BJ (cell line): Measurements from ENCODE around the gene PIK3R1. TPM values are rescaled to one million over a fixed set of nuclear protein-coding genes. Genes with fewer than 3 reads are reported as not detected.
"Not testable (repeated sequence)": the region's sequence is repeated elsewhere in the genome, so short reads cannot be mapped to it uniquely, and the experiment has no call there.

ENCODE experiments used
- CTCF ChIA-PET: fragments of 350-600 bp; formaldehyde crosslinking; extraction: SDS; loops from one replicate; lab custom pipeline; 2021; ENCODE audit warnings: antibody characterized with exemption, inconsistent platforms; lab: Yijun Ruan, JAX
- POLR2A ChIA-PET: fragments of 300-600 bp; sonication (Branson Sonifier 250); formaldehyde crosslinking; extraction: SDS; loops from one replicate; lab custom pipeline; 2021; ENCODE audit warnings: antibody characterized with exemption; lab: Charles Lee
- DNase-seq: peaks from one replicate; pipeline ENCODE4 v3.0.0-alpha.2; 2011; ENCODE audit warnings: low read depth
- H3K27me3 ChIP-seq: 2 replicates; pipeline ENCODE4 v1.6.0; 2011; ENCODE audit warnings: low read length; ENCODE audit not compliant: control insufficient read depth, insufficient read depth
- H3K36me3 ChIP-seq: 2 replicates; pipeline ENCODE4 v1.5.1; 2011; ENCODE audit warnings: low read length; ENCODE audit not compliant: control insufficient read depth, insufficient read depth
- H3K4me3 ChIP-seq: 2 replicates; pipeline ENCODE4 v1.5.1; 2011; ENCODE audit warnings: low read depth, mild to moderate bottlenecking, control low read depth, low read length
- CTCF ChIP-seq: IDR thresholded peaks from 2 replicates; pipeline ENCODE4 v1.5.1; 2011; ENCODE audit warnings: low read depth, mild to moderate bottlenecking, control low read depth, inconsistent platforms, low read length, moderate library complexity; ENCODE audit not compliant: insufficient read depth
- polyA plus RNA-seq: library from polyadenylated mRNA; depleted of rRNA; stranded (reverse); fragments of >200 nt; gene quantifications from 2 replicates; pipeline ENCODE4 v1.2.3, GENCODE V29; 2011

The PIK3R1 gene
- polyA plus RNA-seq, 1 experiment, result 11.8 TPM

GRCh38 chr5:68229416-68229815 is 13.9 kb downstream of the PIK3R1 start:
- POLR2A ChIA-PET, result no interaction called here
- peaks cover 7% of the 10 kb centered on the region for H3K36me3 ChIP-seq
- H3K4me3 ChIP-seq, result no peak overlapping the region
- no peak for DNase-seq
- CTCF ChIA-PET, result interaction anchor here (0.7 to 1.4 kb wide), 2 partner anchors 17 to 965 kb away, joined by 3 read pairs; no protein-coding TSS in a partner anchor
- no peak for TF ChIP-seq CTCF
- H3K27me3 ChIP-seq, result no peaks in the 10 kb centered on the region

GRCh38 chr5:68230285-68230684 is 14.7 kb downstream of the PIK3R1 start:
- no peak overlapping the region for H3K4me3 ChIP-seq
- H3K36me3 ChIP-seq, result peaks cover 7% of the 10 kb centered on the region
- ChIA-PET CTCF (interaction anchor here (0.6 to 1.4 kb wide), 2 partner anchors 22 to 966 kb away, joined by 3 read pairs; no protein-coding TSS in a partner anchor), POLR2A (no interaction called here)
- TF ChIP-seq CTCF, result no peak
- H3K27me3 ChIP-seq, result no peaks in the 10 kb centered on the region
- DNase-seq, result no peak

GRCh38 chr5:68231414-68232076 is 16.0 kb downstream of the PIK3R1 start:
- CTCF ChIA-PET, result interaction anchor here (1.1 kb wide), 2 partner anchors 12 to 985 kb away, joined by 3 read pairs; no protein-coding TSS in a partner anchor
- POLR2A ChIA-PET, result no interaction called here
- no peak for TF ChIP-seq CTCF
- no peak for DNase-seq
- H3K4me3 ChIP-seq, result no peak overlapping the region
- peaks cover 5% of the 10 kb centered on the region for H3K36me3 ChIP-seq
- H3K27me3 ChIP-seq, result no peaks in the 10 kb centered on the region

GRCh38 chr5:68232277-68232676 is 16.7 kb downstream of the PIK3R1 start:
- Histone ChIP-seq H3K27me3 (no peaks in the 10 kb centered on the region), H3K36me3 (peaks cover 3% of the 10 kb centered on the region), H3K4me3 (no peak overlapping the region)
- CTCF ChIA-PET, result interaction anchor here (1.1 kb wide), 1 partner anchor 12 kb away, joined by 3 read pairs; no protein-coding TSS in a partner anchor
- DNase-seq, result no peak
- POLR2A ChIA-PET, result no interaction called here
- TF ChIP-seq CTCF, result no peak

GRCh38 chr5:68233075-68233474 is 17.5 kb downstream of the PIK3R1 start:
- Histone ChIP-seq H3K4me3 (no peak overlapping the region), H3K36me3 (no peaks in the 10 kb centered on the region), H3K27me3 (no peaks in the 10 kb centered on the region)
- POLR2A ChIA-PET, result no interaction called here
- no peak for TF ChIP-seq CTCF
- no peak for DNase-seq
- CTCF ChIA-PET, result no interaction called here

- H3K4me3 ChIP-seq, H3K36me3 ChIP-seq, H3K27me3 ChIP-seq, DNase-seq: not testable (repeated sequence)
- ChIA-PET CTCF (interaction anchor here (0.9 kb wide), 1 partner anchor 14 kb away, joined by 4 read pairs; no protein-coding TSS in a partner anchor), POLR2A (interaction anchor here (0.5 kb wide), 1 partner anchor 351 kb away, joined by 3 read pairs; no protein-coding TSS in a partner anchor)
Observed at GRCh38 chr5:68235229-68235628, 19.7 kb downstream of the PIK3R1 start.
